Heart left ventricle (tissue), 16 donors: ENCODE data around the gene TINCR. TPM values are rescaled to one million over a fixed set of nuclear protein-coding genes. Genes with fewer than 3 reads are reported as not detected.

ENCODE experiments used
- ATAC-seq, 4 donors: fragments of 200-7000 bp; cut with Tn5 transposase; one replicate each; pipeline ENCODE4 v1.9.1; 2020 to 2022; ENCODE audit warnings: moderate library complexity in 4 of 4, mild to moderate bottlenecking in 3 of 4, moderate number of reproducible peaks in 1 of 4
- DNase-seq, 5 donors: peaks; one replicate each; pipeline ENCODE4 v3.0.0-alpha.2; 2020
- H3K27ac ChIP-seq, 12 donors: fragments of 200-600 bp; sonication (generic) in 4 of 12; one replicate each; pipeline versions ENCODE4 v1.5.0 to v1.8.0; 2016 to 2022; ENCODE audit warnings: mild to moderate bottlenecking in 2 of 12
- H3K27me3 ChIP-seq, 9 donors: fragments of 200-600 bp; sonication (generic) in 2 of 9; one replicate each; pipeline versions ENCODE4 v1.5.1 to v1.8.0; 2016 to 2022; ENCODE audit warnings: mild to moderate bottlenecking in 3 of 9
- H3K36me3 ChIP-seq, 9 donors: fragments of 200-600 bp; sonication (generic) in 2 of 9; one replicate each; pipeline versions ENCODE4 v1.5.0 to v1.8.0; 2018 to 2022; ENCODE audit warnings: mild to moderate bottlenecking in 2 of 9
- H3K4me1 ChIP-seq, 12 donors: fragments of 200-600 bp; sonication (generic) in 4 of 12; one replicate each; pipeline versions ENCODE4 v1.5.0 to v1.8.0; 2016 to 2022; ENCODE audit warnings: mild to moderate bottlenecking in 3 of 12
- H3K4me3 ChIP-seq, 12 donors: fragments of 200-600 bp; sonication (generic) in 4 of 12; one replicate each; pipeline versions ENCODE4 v1.5.0 to v1.8.0; 2017 to 2022; ENCODE audit warnings: mild to moderate bottlenecking in 9 of 12, moderate library complexity in 4 of 12
- H3K9me3 ChIP-seq, 12 donors: fragments of 200-600 bp; sonication (generic) in 4 of 12; one replicate each; pipeline versions ENCODE4 v1.5.0 to v1.8.0; 2016 to 2022; ENCODE audit warnings: mild to moderate bottlenecking in 1 of 12
- CTCF ChIP-seq, 12 donors: fragments of 200-600 bp; sonication (generic) in 4 of 12; IDR thresholded peaks; one replicate each; pipeline versions ENCODE4 v1.5.0 to v1.8.0; 2018 to 2022; ENCODE audit warnings: antibody characterized with exemption in 12 of 12, mild to moderate bottlenecking in 5 of 12
- POLR2A ChIP-seq, 2 donors: fragments of 450-650 bp; IDR thresholded peaks; one replicate each; pipeline ENCODE4 v1.6.1; 2017; ENCODE audit warnings: antibody characterized with exemption in 2 of 2, mild to moderate bottlenecking in 2 of 2, moderate library complexity in 2 of 2
- WGBS, 4 donors: extraction: QIAGEN DNeasy Blood & Tissue Kit in 2 of 4; methylation state at CpG; one replicate each; pipeline versions ENCODE4 v1.1.5 to v1.1.7; 2013 to 2018; 5-methylcytosine and 5-hydroxymethylcytosine counted together
- intact Hi-C, 10 donors: fragments of 100-400 bp; cut with DNase I; formaldehyde crosslinking; loops; one replicate each; pipeline versions ENCODE4 v1.11.1 to v1.14.2; 2022
- polyA plus RNA-seq, 2 donors: library from polyadenylated mRNA; stranded (reverse); fragments of 200-250 nt; gene quantifications; one replicate each; pipeline ENCODE4 v1.2.3, GENCODE V29; 2013
- total RNA-seq, 9 donors: library from RNA; depleted of rRNA in 2 of 9; stranded (reverse); fragments of >200 nt in 2 of 9; fragmentation: NEBNext Ultra II Directional in 3 of 9; extraction: Animal tissue kit (Norgen Biotek cat#: 25700) in 3 of 9; gene quantifications; one replicate each; pipeline versions ENCODE4 v1.1.0 to v1.2.4, GENCODE V29; 2016 to 2023
- donor health status: ischemic (EF 13 %, LVEDD 7.1; RV severe dilation, severe dysfunction).
- donor health status: healthy with polysubstance abuse.
- donor health status: DM: no; HTN: yes; CAD: no.
- donor health status: DM: no; HTN: no; CAD: no.
- donor health status: ischemic (EF 25% LVEDD 6.9; RV normal size, moderate dysfunction).
- donor health status: ischemic (EF 25% LVEDD 5.7; RV mildly dilated, moderate dysfunction).
- donor health status: healthy.
- donor health status: DM: yes; HTN: yes; CAD: no.
- donor health status: ischemic (EF 35%, LVEDD 5.7; RV mildly dilated, moderate dysfunction).
- donor health status: nonischemic (EF 11% LVEDD 7.7; RV severe dilation, severe dysfunction).
- donor health status: DM: yes; HTN: yes; CAD: no.
- donor health status: PGD.
- donor health status: ischemic (EF 29% LVEDD 5.4; RV normal size, mild dysfunction).
- donor health status: nonischemic (EF 23%, LVEDD 6.1; RV moderate dilation, normal function).

Gene TINCR
- total and polyA plus RNA-seq, 11 donors = 0.07 to 0.44 (median 0.19) TPM; not detected in 6

GRCh38 chr19:5526691-5527090, 41.1 kb downstream of the TINCR start:
- Histone ChIP-seq H3K9me3 (no peaks in the 10 kb centered on the region), H3K4me1 (no peaks in the 10 kb centered on the region), H3K36me3 (no peaks in the 10 kb centered on the region), H3K27ac (no peak overlapping the region), H3K27me3 (peaks cover 0 to 25% (median 3%) of the 10 kb centered on the region in 9 donors), H3K4me3 (no peak overlapping the region)
- intact Hi-C loops = no loop called here
- whole genome bisulfite sequencing, 4 donors = 81 to 92% (median 88%) methylated on average over 6 of the region's 6 CpGs
- ATAC-seq = no peak
- TF ChIP-seq CTCF (IDR thresholded peaks at IDR 0.05) (no peak), POLR2A (IDR thresholded peaks at IDR 0.05) (no peak)
- no peak for DNase-seq

- Histone ChIP-seq H3K9me3 (peaks cover 0 to 8% (median 3%) of the 10 kb centered on the region in 12 donors), H3K4me3 (no peak overlapping the region), H3K27me3 (peaks cover 0 to 34% (median 3%) of the 10 kb centered on the region in 9 donors), H3K27ac (no peak overlapping the region), H3K36me3 (no peaks in the 10 kb centered on the region), H3K4me1 (no peaks in the 10 kb centered on the region)
- ATAC-seq (no peak), DNase-seq (no peak)
- intact Hi-C loops = no loop called here
- TF ChIP-seq POLR2A (IDR thresholded peaks at IDR 0.05) = no peak
- no peak for TF ChIP-seq CTCF (IDR thresholded peaks at IDR 0.05)
- 54 to 59% (median 57%) methylated on average over 6 of the region's 6 CpGs for WGBS, 4 donors
Measured at GRCh38 chr19:5524081-5524480, 43.7 kb downstream of the TINCR start.

- no peaks in the 10 kb centered on the region for H3K4me1 ChIP-seq
- ATAC-seq (no peak), DNase-seq (no peak)
- no peak for TF ChIP-seq CTCF (IDR thresholded peaks at IDR 0.05)
- no peak for TF ChIP-seq POLR2A (IDR thresholded peaks at IDR 0.05)
- intact Hi-C loops = no loop called here
- H3K4me3 ChIP-seq = no peak overlapping the region
- 31 to 46% (median 32%) methylated on average over 11 of the region's 11 CpGs for WGBS, 4 donors
- peaks cover 0 to 34% (median 3%) of the 10 kb centered on the region in 9 donors for H3K27me3 ChIP-seq
- H3K36me3 ChIP-seq = no peaks in the 10 kb centered on the region
- H3K9me3 ChIP-seq = peaks cover 0 to 8% (median 3%) of the 10 kb centered on the region in 12 donors
- no peak overlapping the region for H3K27ac ChIP-seq
Measured at GRCh38 chr19:5522106-5522505, 45.6 kb downstream of the TINCR start.

- Histone ChIP-seq H3K4me3 (no peak overlapping the region), H3K4me1 (no peaks in the 10 kb centered on the region), H3K9me3 (peaks cover 0 to 20% (median 12%) of the 10 kb centered on the region in 12 donors), H3K36me3 (no peaks in the 10 kb centered on the region), H3K27ac (no peak overlapping the region), H3K27me3 (peaks cover 0 to 24% (median 0%) of the 10 kb centered on the region in 9 donors)
- intact Hi-C loops = no loop called here
- TF ChIP-seq CTCF (IDR thresholded peaks at IDR 0.05) (no peak), POLR2A (IDR thresholded peaks at IDR 0.05) (no peak)
- DNase-seq (no peak), ATAC-seq (no peak)
- 90 to 97% (median 95%) methylated on average over 4 of the region's 4 CpGs for WGBS, 4 donors
Measured at GRCh38 chr19:5520501-5520900, 47.3 kb downstream of the TINCR start.
